GM21515 (cell line): ENCODE measurements around the gene NOL4L.
"Not testable (repeated sequence)": the region's sequence is repeated elsewhere in the genome, so short reads cannot be mapped to it uniquely, and the experiment has no call there.

Source experiments
- ATAC-seq: cut with Tn5 transposase; IDR thresholded peaks from one replicate; pipeline ENCODE4 v1.9.1; 2021; ENCODE audit not compliant: unreplicated experiment

Gene NOL4L

GRCh38 chr20:32596681-32597252 is 11.6 kb upstream of the NOL4L start:
- no peak for ATAC-seq

- no peak for ATAC-seq
Measured at GRCh38 chr20:32595143-32595542, 10.0 kb upstream of the NOL4L start.

GRCh38 chr20:32594669-32595068 is 9.5 kb upstream of the NOL4L start:
- not testable (repeated sequence) for ATAC-seq

- ATAC-seq = no peak
Measured at GRCh38 chr20:32594204-32594603, 9.1 kb upstream of the NOL4L start.

GRCh38 chr20:32592616-32593015 is 7.5 kb upstream of the NOL4L start:
- ATAC-seq = not testable (repeated sequence)

GRCh38 chr20:32592022-32592421 is 6.9 kb upstream of the NOL4L start:
- no peak for ATAC-seq

GRCh38 chr20:32589769-32590168 is 4.6 kb upstream of the NOL4L start:
- ATAC-seq = no peak

- ATAC-seq = no peak
Measured at GRCh38 chr20:32589256-32589655, 4.1 kb upstream of the NOL4L start.

GRCh38 chr20:32588040-32588439 is 2.9 kb upstream of the NOL4L start:
- no peak for ATAC-seq

GRCh38 chr20:32586291-32586690 is 1.2 kb upstream of the NOL4L start:
- no peak for ATAC-seq

GRCh38 chr20:32585586-32586127 is 524 bp upstream of the NOL4L start:
- no peak for ATAC-seq

GRCh38 chr20:32583581-32584070 is 1.5 kb downstream of the NOL4L start:
- ATAC-seq = no peak

- no peak for ATAC-seq
Measured at GRCh38 chr20:32582659-32583580, 2.2 kb downstream of the NOL4L start.

- no peak for ATAC-seq
Measured at GRCh38 chr20:32581839-32582658, 3.1 kb downstream of the NOL4L start.

GRCh38 chr20:32580970-32581838 is 3.9 kb downstream of the NOL4L start:
- ATAC-seq = no peak

- ATAC-seq = no peak
Measured at GRCh38 chr20:32580219-32580969, 4.7 kb downstream of the NOL4L start.

GRCh38 chr20:32578840-32579390 is 6.2 kb downstream of the NOL4L start:
- ATAC-seq = no peak

GRCh38 chr20:32578062-32578461 is 7.1 kb downstream of the NOL4L start:
- not testable (repeated sequence) for ATAC-seq

- ATAC-seq = no peak
Measured at GRCh38 chr20:32577657-32578056, 7.5 kb downstream of the NOL4L start.
